PC-3 (cell line): ENCODE results near the gene SLC32A1. TPM values are rescaled to one million over a fixed set of nuclear protein-coding genes. Genes with fewer than 3 reads are reported as not detected.

ENCODE experiments used
- ATAC-seq: fragments of 200-7000 bp; cut with Tn5 transposase; 2 replicates; pipeline ENCODE4 v1.9.1; 2020; ENCODE audit warnings: mild to moderate bottlenecking, moderate library complexity
- BruUV-seq: library from RNA; stranded (reverse); fragments of 400-500 nt; replicated peaks from 2 replicates; lab custom pipeline; 2021; lab: Mats Ljungman, UMichigan
- CTCF ChIA-PET: fragments of 300-600 bp; sonication (Branson Sonifier 250); formaldehyde crosslinking; loops from one replicate; lab custom pipeline; 2022; ENCODE audit warnings: antibody characterized with exemption; lab: Charles Lee
- POLR2A ChIA-PET: fragments of 300-600 bp; sonication (Branson Sonifier 250); formaldehyde crosslinking; loops from one replicate; lab custom pipeline; 2022; ENCODE audit warnings: antibody characterized with exemption; ENCODE audit not compliant: unreplicated experiment; lab: Charles Lee
- DNase-seq: peaks from one replicate; pipeline ENCODE4 v3.0.0-alpha.2; 2015
- H2AFZ ChIP-seq: fragments of 300-600 bp; sonication (generic); 2 replicates; pipeline ENCODE4 v1.6.0; 2016; ENCODE audit warnings: antibody characterized with exemption, low read length
- H3F3A ChIP-seq: fragments of 300-600 bp; sonication (generic); one replicate; pipeline ENCODE4 v1.6.0; 2017; ENCODE audit warnings: antibody characterized with exemption, low read length, control low read depth, mild to moderate bottlenecking; ENCODE audit not compliant: unreplicated experiment
- H3K27ac ChIP-seq: fragments of 300-600 bp; sonication (generic); 2 replicates; pipeline ENCODE4 v1.5.1; 2016; ENCODE audit warnings: mild to moderate bottlenecking, low read length
- H3K27me3 ChIP-seq: fragments of 300-600 bp; sonication (generic); 2 replicates; pipeline ENCODE4 v1.6.1; 2016; ENCODE audit warnings: low read length, mixed read lengths
- H3K36me3 ChIP-seq: fragments of 300-600 bp; sonication (generic); 2 replicates; pipeline ENCODE4 v1.6.1; 2016; ENCODE audit warnings: low read depth, mixed run types, low read length, mixed read lengths
- H3K4me1 ChIP-seq: fragments of 300-600 bp; sonication (generic); 2 replicates; pipeline ENCODE4 v1.5.1; 2016; ENCODE audit warnings: low read length; ENCODE audit not compliant: insufficient read depth
- H3K4me2 ChIP-seq: fragments of 300-600 bp; sonication (generic); 2 replicates; pipeline ENCODE4 v1.6.0; 2016; ENCODE audit warnings: low read length
- H3K4me3 ChIP-seq: fragments of 300-600 bp; sonication (generic); 2 replicates; pipeline ENCODE4 v1.5.1; 2016; ENCODE audit warnings: mild to moderate bottlenecking, low read length, mixed read lengths
- H3K79me2 ChIP-seq: fragments of 300-600 bp; sonication (generic); 2 replicates; pipeline ENCODE4 v1.6.1; 2017; ENCODE audit warnings: low read length, mixed read lengths
- H3K9ac ChIP-seq: fragments of 300-600 bp; sonication (generic); 2 replicates; pipeline ENCODE4 v1.6.0; 2016; ENCODE audit warnings: mild to moderate bottlenecking, low read length
- H3K9me2 ChIP-seq: fragments of 300-600 bp; sonication (generic); replicated peaks from 2 replicates; pipeline ENCODE4 v1.6.1; 2016; ENCODE audit warnings: mixed run types, low read length, mixed read lengths
- H3K9me3 ChIP-seq: fragments of 300-600 bp; sonication (generic); 2 replicates; pipeline ENCODE4 v1.6.1; 2016; ENCODE audit warnings: low read length, mixed read lengths
- H4K20me1 ChIP-seq: fragments of 300-600 bp; sonication (generic); 2 replicates; pipeline ENCODE4 v1.6.1; 2016; ENCODE audit warnings: low read length, mixed read lengths
- EZH2 ChIP-seq: fragments of 300-600 bp; sonication (generic); IDR thresholded peaks from one replicate; pipeline ENCODE4 v1.6.1; 2017; ENCODE audit warnings: antibody characterized with exemption, mild to moderate bottlenecking, low read length; ENCODE audit not compliant: unreplicated experiment
- EZH2phosphoT487 ChIP-seq: fragments of 300-600 bp; sonication (generic); IDR thresholded peaks from 2 replicates; pipeline ENCODE4 v1.6.1; 2018; ENCODE audit warnings: mild to moderate bottlenecking, antibody characterized with exemption, low read length, borderline replicate concordance
- intact Hi-C: fragments of 100-400 bp; cut with micrococcal nuclease; formaldehyde crosslinking; loops from 2 replicates; pipeline ENCODE4 v1.9.0; 2023
- total RNA-seq: library from RNA; depleted of rRNA; stranded (reverse); fragments of >200 nt; gene quantifications from 2 replicates; pipeline ENCODE4 v1.2.3, GENCODE V29; 2014
- TF ChIP-seq, protein P1 (sequence below): fragments of 300-600 bp; sonication (generic); conservative IDR thresholded peaks from 2 replicates; pipeline ENCODE4 v1.5.1; 2017; ENCODE audit warnings: antibody characterized with exemption, low read depth, mild to moderate bottlenecking, low read length

The SLC32A1 gene
- total RNA-seq, 1 experiment from 2014 or later, result not detected

DNA sequence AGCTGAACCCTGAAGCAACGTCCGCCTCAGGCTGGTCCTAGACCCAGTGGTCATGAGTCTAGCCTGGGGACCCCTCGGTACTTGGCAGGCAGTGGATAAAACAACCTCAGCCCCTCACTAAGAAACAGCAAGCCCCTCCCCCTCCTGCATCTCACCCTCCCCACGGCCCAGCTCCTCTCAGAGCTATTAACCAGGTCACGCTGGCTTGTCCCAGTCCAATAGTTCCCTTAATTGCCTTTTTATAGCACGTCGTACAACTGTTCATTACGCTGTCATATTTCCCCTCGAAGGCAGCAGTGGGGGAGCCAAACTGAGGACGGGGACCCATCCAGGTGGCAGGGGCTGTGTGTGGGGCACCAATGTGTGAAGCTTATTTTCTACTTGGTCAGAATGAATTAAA is 8.6 kb upstream of the SLC32A1 start:
- no peak overlapping the region for H2AFZ ChIP-seq
- no peaks in the 10 kb centered on the region for H4K20me1 ChIP-seq
- no peaks in the 10 kb centered on the region for H3F3A ChIP-seq
- CTCF ChIA-PET, result no interaction called here
- H3K4me1 ChIP-seq, result no peaks in the 10 kb centered on the region
- no peaks in the 10 kb centered on the region for H3K9me3 ChIP-seq
- H3K36me3 ChIP-seq, result no peaks in the 10 kb centered on the region
- no peak for TF ChIP-seq EZH2
- H3K79me2 ChIP-seq, result no peaks in the 10 kb centered on the region
- H3K9me2 ChIP-seq, result no peaks in the 10 kb centered on the region
- no peak overlapping the region for H3K4me2 ChIP-seq
- intact Hi-C loops, result no loop called here
- DNase-seq (no peak), ATAC-seq (no peak)
- H3K27me3 ChIP-seq, result peaks cover 67% of the 10 kb centered on the region
- BruUV-seq, result no TSS peak
- POLR2A ChIA-PET, result no interaction called here
- no peak overlapping the region for H3K4me3 ChIP-seq
- no peak overlapping the region for H3K9ac ChIP-seq
- H3K27ac ChIP-seq, result no peak overlapping the region

DNA sequence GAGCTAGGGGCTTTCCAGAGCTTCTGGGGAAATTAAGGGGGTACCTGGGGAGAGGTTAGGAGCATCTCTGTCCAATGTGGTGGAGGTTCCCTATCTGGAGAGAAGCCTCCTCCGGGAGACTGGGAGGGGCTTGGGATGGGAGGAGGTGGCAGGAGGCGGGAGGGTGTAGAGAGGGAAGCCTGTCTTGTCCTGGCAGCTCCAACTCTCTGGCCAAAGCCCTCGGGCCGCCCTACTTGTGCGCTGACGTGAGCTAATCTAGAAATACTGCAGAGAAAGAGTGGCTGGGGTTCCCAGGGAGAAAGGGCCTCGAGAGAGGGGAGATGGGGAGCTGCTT is 1.6 kb upstream of the SLC32A1 start:
- Histone ChIP-seq H3K4me2 (no peak overlapping the region), H4K20me1 (no peaks in the 10 kb centered on the region), H2AFZ (no peak overlapping the region), H3K79me2 (no peaks in the 10 kb centered on the region), H3K4me3 (no peak overlapping the region), H3K9ac (no peak overlapping the region), H3K9me3 (no peaks in the 10 kb centered on the region), H3K9me2 (no peaks in the 10 kb centered on the region), H3K27me3 (peaks cover 86% of the 10 kb centered on the region), H3K36me3 (no peaks in the 10 kb centered on the region), H3F3A (no peaks in the 10 kb centered on the region), H3K27ac (no peak overlapping the region), H3K4me1 (no peaks in the 10 kb centered on the region)
- ChIA-PET POLR2A (no interaction called here), CTCF (no interaction called here)
- TF ChIP-seq EZH2phosphoT487 (no peak), EZH2 (no peak)
- TF ChIP-seq, protein P1, sequence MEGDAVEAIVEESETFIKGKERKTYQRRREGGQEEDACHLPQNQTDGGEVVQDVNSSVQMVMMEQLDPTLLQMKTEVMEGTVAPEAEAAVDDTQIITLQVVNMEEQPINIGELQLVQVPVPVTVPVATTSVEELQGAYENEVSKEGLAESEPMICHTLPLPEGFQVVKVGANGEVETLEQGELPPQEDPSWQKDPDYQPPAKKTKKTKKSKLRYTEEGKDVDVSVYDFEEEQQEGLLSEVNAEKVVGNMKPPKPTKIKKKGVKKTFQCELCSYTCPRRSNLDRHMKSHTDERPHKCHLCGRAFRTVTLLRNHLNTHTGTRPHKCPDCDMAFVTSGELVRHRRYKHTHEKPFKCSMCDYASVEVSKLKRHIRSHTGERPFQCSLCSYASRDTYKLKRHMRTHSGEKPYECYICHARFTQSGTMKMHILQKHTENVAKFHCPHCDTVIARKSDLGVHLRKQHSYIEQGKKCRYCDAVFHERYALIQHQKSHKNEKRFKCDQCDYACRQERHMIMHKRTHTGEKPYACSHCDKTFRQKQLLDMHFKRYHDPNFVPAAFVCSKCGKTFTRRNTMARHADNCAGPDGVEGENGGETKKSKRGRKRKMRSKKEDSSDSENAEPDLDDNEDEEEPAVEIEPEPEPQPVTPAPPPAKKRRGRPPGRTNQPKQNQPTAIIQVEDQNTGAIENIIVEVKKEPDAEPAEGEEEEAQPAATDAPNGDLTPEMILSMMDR, result no peak
- intact Hi-C loops, result no loop called here
- DNase-seq (no peak), ATAC-seq (no peak)
- BruUV-seq, result no TSS peak

DNA sequence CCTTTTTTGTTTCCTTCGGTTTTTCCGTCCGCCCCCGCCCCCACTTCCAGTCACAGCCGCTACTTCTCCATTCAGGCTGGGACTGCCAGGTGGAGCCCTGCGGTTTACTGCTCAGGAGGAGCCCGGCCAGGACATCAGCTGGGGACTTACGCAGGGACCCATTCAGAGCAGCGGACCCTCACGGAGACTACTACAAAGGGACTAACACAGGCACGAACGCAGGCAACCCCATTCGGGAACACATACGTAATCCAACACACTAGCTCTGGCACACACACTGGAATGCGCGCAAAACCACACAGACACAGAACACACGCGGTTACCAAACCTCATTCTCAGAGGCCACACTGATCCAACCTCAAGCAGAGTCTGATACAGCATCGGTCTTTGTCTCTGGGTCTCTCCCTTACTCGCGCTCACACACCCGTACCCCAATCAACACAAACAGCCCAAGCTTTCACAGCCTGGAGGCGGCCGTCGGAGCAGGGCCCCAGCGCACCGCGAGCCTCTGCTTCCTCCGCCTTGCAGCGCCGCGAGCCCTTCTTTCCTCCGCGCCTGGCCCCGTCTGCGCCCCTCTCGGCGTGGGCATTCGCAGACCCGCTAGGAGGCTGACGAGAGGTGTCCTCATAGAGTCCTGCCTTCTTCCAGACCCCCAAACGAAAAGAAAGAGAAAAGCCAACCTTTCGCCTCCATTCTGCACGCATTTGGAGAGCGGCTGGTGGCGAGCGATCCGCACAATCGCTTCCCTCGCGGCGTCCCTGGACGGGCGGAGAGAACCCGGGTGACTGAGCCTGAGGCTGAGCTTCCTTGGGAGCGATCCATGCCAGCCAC is 1.1 kb upstream of the SLC32A1 start:
- DNase-seq, result no peak
- H3K36me3 ChIP-seq, result no peaks in the 10 kb centered on the region
- H3K4me3 ChIP-seq, result no peak overlapping the region
- no peak overlapping the region for H3K4me2 ChIP-seq
- intact Hi-C loops, result no loop called here
- BruUV-seq, result no TSS peak
- H3F3A ChIP-seq, result no peaks in the 10 kb centered on the region
- H2AFZ ChIP-seq, result no peak overlapping the region
- ChIA-PET CTCF (no interaction called here), POLR2A (no interaction called here)
- ATAC-seq, result no peak
- H3K27ac ChIP-seq, result no peak overlapping the region
- H3K4me1 ChIP-seq, result no peaks in the 10 kb centered on the region
- no peaks in the 10 kb centered on the region for H3K79me2 ChIP-seq
- no peak overlapping the region for H3K9ac ChIP-seq
- TF ChIP-seq EZH2, result no peak
- no peaks in the 10 kb centered on the region for H3K9me3 ChIP-seq
- H3K27me3 ChIP-seq, result peaks cover 80% of the 10 kb centered on the region
- no peaks in the 10 kb centered on the region for H4K20me1 ChIP-seq
- no peaks in the 10 kb centered on the region for H3K9me2 ChIP-seq
